ENCODE results near the gene NDUFV1.
"Not testable (repeated sequence)": the region's sequence is repeated elsewhere in the genome, so short reads cannot be mapped to it uniquely, and the experiment has no call there.

Gene NDUFV1

GRCh38 chr11:67636962-67637361, 30.2 kb downstream of the NDUFV1 start:
- FAIRE-seq (peak; percentile 65), DNase-seq (ENCODE audit: extremely low spot score, insufficient read length, low read depth) (no peak)

- DNase-seq (ENCODE audit: extremely low spot score, insufficient read length, low read depth); FAIRE-seq: not testable (repeated sequence)
Measured at GRCh38 chr11:67637441-67637840, 30.7 kb downstream of the NDUFV1 start.

- FAIRE-seq: no peak
Measured at GRCh38 chr11:67638535-67639437, 32.0 kb downstream of the NDUFV1 start.

GRCh38 chr11:67639438-67639859, 32.7 kb downstream of the NDUFV1 start, which contains the start of gene TBX10:
TSS of gene TBX10 (minus strand) at chr11:67639763. CDS start at chr11:67639472, 291 bp downstream.
- FAIRE-seq (no peak), DNase-seq (ENCODE audit: extremely low spot score, insufficient read length, low read depth) (no peak)

More at GRCh38 chr11:67638535-67639437, 32.0 kb downstream of the NDUFV1 start:
- DNase-seq (ENCODE audit: extremely low spot score, insufficient read length, low read depth): no peak

GRCh38 chr11:67640021-67640757, 33.5 kb downstream of the NDUFV1 start:
- DNase-seq (ENCODE audit: extremely low spot score, insufficient read length, low read depth) (no peak), FAIRE-seq (peak; percentile 71)

- DNase-seq (ENCODE audit: extremely low spot score, insufficient read length, low read depth) (no peak), FAIRE-seq (no peak)
Measured at GRCh38 chr11:67640758-67641337, 34.1 kb downstream of the NDUFV1 start.

GRCh38 chr11:67641338-67642172, 34.8 kb downstream of the NDUFV1 start:
- DNase-seq (ENCODE audit: extremely low spot score, insufficient read length, low read depth) (no peak), FAIRE-seq (no peak)

- FAIRE-seq (no peak), DNase-seq (ENCODE audit: extremely low spot score, insufficient read length, low read depth) (no peak)
Measured at GRCh38 chr11:67642173-67643120, 35.7 kb downstream of the NDUFV1 start.

- DNase-seq (ENCODE audit: extremely low spot score, insufficient read length, low read depth) (no peak), FAIRE-seq (no peak)
Measured at GRCh38 chr11:67644042-67644441, 37.3 kb downstream of the NDUFV1 start.

- DNase-seq (ENCODE audit: extremely low spot score, insufficient read length, low read depth) (no peak), FAIRE-seq (no peak)
Measured at GRCh38 chr11:67644472-67645418, 38.0 kb downstream of the NDUFV1 start.

GRCh38 chr11:67645521-67646461, 39.1 kb downstream of the NDUFV1 start:
- no peak for DNase-seq (ENCODE audit: extremely low spot score, insufficient read length, low read depth)

GRCh38 chr11:67646535-67647336, 40.0 kb downstream of the NDUFV1 start:
- FAIRE-seq: peak; percentile 95
- no peak for DNase-seq (ENCODE audit: extremely low spot score, insufficient read length, low read depth)

More at GRCh38 chr11:67645521-67646461, 39.1 kb downstream of the NDUFV1 start:
- FAIRE-seq: peak; percentile 46

- FAIRE-seq (no peak), DNase-seq (ENCODE audit: extremely low spot score, insufficient read length, low read depth) (no peak)
Measured at GRCh38 chr11:67647471-67647870, 40.7 kb downstream of the NDUFV1 start.

GRCh38 chr11:67648140-67648795, 41.5 kb downstream of the NDUFV1 start:
- DNase-seq (ENCODE audit: extremely low spot score, insufficient read length, low read depth) (no peak), FAIRE-seq (peak; percentile 91)

Data from GM18507 (cell line).